HG02885 (cell line): ENCODE data around the gene WBP2.
A peak's percentile ranks its signal among the peaks of the same experiment; 100 is the strongest.

ENCODE experiments used
- ATAC-seq: cut with Tn5 transposase; IDR thresholded peaks from one replicate; pipeline ENCODE4 v1.9.1; 2021; ENCODE audit warnings: mild to moderate bottlenecking; ENCODE audit not compliant: unreplicated experiment, poor library complexity

The WBP2 gene

DNA sequence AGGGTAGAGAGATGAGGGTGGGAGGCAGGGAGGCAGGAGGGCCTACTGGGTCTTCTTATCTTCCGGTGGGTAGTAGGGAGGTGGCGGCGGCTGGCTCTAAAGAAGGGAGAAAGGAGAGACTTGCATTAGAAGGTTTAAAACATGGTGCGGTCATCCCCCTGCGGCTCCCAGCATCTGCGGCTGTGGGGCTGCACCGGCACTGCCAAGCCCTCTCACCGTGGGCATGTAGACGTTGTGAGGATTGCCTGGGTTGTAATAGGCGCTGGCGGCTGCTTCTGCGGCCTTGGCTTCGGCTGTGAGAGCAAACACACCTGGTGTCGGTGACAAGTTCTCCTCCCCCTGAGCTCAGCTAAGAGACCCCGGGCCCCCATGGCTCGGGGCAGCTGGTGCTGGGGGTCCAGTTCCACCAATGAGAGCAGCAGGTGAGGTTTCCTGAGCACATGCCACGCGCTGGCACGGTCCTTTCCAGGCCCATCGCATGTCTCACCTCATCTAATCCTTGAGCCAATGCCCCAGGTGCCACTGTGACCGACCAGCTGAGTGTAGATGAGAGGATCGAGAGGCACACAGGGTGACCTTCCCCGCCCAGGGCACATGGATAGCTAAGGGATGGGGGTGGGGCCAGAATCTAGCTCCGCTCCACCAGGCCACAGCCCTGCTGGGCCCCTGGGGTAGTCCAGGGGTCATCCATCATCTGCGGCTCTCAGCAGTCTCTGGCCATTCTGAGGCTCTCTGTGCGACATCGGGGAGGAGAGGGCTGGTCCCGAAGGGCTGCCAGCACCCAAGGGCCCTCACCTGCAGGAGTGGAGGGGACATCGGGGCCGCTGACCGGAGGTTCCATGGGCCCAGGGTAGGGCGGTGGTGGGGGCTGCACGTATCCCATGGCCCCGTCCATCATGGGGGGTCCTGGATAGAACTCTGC, 8.2 kb downstream of the WBP2 start:
- ATAC-seq = no peak

DNA sequence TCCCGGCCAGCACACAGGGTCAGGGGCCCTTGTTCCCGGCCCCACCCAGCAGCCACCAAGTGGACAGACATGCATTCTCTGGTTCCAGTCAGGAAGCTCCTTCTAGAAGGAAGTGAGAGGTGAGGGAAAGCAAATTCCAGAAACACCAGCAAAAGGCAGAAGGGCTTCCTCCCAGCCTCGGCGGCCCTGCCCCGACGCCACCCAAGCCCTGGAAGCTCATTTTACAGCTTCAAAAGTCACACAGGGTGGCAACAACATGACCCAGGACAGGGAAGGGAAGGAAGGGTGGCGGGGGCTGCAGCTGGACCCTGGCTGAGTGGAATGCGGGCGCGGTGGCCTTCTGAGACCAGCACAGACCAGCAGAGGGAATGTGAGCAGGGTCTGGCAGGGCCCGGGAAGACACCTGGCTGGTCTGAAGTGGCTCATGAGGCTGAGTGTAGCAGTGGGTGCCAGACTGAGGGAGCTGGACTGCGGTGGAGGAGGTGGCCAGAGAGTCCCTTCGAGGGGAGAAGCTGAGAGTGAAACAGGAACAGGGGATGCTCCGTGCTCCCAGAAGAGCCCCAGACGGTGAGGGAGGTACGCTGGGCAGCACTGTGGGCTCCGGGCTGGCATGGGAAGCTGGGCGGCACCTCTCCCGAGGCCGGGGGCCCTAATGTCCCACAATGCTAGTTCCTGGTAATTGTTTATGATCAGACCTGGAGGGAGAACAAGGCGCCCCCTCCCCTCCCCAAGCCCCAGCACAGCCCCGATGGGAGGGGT, 9.0 kb downstream of the WBP2 start:
- no peak for ATAC-seq

DNA sequence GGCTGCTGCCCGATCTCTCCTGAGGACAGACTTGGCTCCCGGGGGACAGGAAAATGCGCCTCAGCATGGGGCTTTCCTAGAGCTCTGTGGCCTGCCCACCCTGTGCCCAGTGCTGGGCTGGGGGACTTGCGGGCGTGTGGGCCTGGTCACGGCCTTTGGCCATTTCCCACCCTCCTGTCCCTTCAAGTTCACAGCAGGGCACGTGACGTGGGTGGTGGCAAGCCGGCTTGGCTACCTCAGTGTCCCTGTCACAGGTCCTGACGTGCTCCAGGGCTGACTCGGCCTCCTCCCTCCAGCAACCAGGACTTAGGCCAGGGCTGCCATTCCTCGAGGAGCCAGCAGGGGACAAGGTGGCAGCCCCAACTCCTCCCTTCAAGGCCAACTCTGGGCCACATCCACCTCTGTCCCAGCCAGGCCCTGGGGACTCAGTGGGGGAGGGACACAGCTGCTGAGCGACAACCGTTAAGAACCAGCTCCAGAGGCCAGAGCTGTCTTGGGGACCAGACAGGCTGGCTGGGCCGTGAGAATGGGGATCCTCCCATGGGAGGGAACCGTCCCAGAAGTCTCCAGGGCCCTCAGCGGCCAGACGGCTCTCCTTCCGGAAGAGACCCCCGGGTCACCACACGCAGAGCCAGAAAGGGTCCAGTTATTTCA, 9.9 kb downstream of the WBP2 start:
- peak; percentile 78 for ATAC-seq

DNA sequence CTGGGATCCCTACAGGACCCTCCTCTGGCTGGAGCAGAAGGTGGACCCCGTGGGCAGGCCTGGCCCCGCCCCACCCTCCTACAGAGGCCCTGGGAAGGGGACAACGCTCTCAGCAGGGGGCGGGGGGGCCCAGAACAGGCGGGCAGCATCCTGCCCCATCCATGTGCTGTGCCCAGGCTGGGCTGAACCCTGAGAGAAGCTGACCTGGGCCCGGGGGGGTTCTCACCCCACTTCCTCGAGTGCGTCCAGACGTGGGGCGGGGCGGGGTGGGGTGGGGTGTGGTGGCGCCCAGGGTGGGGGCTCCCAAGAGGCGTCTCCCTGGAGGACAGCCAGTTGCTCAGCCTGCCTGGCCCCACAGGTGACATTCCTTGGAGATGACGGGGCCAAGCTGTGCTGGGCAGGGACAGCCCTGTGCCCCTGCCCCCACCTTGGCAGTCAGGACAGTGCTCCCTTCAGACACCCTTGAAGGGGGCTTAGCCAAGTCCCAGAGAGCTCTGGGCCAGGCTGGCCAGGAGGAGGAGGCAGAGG, 10.5 kb downstream of the WBP2 start:
- ATAC-seq = no peak

DNA sequence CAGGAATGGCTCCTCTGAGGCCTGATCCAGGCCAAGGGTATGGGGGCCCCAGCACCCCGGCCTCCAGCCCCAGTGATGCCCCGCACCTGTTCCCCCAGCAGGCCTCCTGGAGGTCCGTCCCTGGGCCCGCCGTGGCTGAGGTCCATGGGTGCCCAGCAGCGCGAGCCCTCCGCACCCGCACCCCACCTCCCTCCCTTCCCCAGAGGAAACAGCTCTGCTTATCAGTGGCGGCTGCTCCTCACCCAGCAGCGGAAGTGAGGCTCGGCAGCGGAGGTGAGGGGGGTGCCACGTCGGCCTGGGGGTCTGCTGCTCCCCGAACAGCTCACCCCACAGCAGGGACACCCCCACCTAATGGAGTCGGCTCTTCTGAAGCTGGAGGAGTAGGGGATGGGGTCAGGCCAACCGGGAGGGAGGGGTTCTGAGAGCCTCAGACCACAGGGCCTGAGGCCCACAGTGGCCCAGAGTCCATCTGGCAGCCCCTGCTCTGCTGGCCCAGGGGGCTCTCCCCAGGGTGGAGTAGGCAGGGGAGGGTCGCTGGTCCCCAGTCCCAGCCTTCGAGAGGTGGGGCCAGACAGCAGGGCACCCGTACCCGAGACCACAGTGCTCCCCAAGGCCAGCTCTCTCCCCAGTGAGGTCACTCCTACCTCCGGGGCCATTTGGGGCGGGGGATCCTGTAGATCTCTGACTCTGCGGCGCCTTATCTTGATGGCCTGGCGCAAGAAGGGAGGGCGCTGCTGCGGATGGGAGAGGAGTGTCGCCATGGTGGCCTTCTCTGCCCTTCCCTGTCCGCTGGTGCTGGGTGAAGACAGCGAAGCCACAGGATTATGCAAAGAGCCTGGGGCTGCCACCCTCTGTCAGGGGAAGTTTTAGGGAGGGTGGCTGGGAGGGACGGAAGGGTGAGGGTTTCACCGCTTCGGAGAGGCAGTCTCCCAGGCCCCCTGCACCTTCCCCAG, 11.3 kb downstream of the WBP2 start, which contains the start of gene UNC13D:
Gene UNC13D (minus strand): TSS at position 828 of the 953 bp plus-strand sequence. CDS start 67 bp downstream, at position 761.
- no peak for ATAC-seq

DNA sequence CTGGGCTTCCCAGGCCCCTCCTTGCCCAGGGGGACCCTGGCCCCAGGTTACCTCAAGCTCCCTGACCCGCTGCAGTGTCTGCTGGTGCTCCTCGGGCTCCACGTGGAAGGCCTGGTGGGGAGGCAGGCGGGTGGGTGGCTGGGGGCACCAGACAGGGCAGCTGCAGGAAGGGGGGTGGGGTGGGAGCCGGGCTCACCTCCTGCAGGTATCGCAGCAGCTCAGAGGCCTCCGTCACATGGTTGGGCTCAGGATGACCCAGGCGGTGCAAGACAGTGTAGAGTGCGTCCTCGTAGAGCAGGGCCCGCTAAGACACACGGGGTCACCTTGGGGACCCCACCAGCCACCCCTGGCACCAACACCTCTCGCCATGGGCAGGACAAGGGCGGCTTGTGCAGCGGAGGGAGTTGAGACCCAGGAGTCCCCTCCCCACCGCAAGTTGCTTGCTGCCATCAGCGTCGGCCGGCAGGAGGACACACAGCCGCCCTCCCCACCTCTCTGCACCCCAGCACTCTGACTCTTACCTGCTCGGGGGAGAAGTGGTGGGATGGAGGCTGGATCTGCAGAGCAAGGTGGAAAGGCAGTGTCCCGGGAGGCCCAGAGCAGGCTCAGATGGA, 12.1 kb downstream of the WBP2 start:
- no peak for ATAC-seq

DNA sequence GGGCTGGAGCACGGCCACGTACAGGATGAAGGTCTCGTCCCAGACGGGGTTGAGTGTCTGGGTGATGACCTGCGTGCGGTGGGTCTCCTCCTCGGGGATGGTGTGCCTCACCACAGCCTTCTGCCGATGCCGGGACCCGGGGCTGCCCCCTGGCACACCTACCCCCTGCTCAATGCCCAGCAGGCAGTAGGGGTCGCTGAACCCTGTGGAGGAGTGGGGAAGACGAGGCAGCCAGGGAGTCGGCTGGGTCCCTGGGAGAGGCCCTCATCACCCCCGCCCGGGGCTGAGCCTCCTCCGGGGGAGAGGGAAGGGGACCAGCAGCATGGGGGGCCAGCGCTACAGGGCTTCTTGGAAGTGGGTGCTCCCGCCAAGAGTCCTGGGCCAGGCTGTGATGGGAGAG, 12.7 kb downstream of the WBP2 start:
- no peak for ATAC-seq

DNA sequence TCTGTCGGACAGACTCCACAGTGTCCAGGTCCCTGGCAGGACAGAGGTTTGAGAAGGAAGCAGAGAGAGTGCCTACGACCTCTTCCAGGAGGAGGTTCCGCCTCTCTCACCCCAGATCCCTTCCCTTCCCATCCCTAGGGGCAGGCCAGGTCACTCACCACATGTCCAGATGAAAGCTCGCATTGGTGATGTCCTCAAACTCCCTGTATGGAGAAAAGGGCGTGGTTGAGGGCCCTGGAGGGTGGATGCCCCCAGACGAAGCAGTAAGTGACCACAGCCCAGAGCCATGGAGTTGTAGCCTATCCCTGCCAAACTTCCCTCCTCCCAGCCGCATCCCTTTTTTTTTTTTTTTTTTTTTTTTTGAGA, 14.4 kb downstream of the WBP2 start:
- ATAC-seq = no peak

DNA sequence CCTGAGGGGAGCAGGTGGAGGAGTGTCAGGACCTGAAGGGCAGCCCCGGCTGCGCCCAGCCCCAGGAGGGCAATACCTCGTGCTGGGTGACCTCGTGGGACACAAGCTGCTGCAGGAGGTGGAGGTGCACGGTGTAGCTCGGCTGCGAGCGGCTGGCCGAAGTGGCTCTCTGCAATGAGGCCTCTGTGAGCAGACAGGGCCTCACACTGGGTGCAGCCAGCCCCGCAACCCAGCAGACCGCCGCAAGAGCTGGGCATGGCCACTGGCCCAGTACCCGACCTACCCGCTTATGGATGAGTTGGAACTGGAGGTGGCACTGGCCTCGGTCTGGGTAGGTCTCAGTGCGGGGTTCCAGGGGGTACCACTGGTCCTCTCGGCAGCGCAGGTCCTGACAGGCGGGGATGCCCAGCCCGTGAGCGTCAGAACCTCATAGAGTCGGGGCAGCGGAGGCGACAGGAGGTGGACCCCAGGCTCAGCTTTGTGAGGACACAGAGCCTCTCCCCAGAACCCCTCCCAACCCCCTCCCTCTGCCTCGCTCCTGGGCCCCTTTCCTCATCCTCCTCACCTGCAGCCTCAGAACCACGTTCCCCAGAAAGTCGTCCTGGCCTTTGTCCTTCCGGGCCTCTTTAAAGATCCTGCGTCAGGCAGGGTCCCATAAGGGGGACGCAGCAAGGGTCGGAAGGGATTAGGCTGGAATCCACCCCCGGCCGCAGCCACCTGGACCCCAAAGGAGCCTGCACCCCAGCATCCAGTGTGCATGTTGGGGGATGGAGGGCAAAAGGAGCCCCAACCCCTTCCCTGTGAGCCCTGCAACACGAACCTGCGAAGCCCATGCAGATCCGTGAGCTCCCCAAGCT, 15.0 kb downstream of the WBP2 start:
- ATAC-seq = no peak

DNA sequence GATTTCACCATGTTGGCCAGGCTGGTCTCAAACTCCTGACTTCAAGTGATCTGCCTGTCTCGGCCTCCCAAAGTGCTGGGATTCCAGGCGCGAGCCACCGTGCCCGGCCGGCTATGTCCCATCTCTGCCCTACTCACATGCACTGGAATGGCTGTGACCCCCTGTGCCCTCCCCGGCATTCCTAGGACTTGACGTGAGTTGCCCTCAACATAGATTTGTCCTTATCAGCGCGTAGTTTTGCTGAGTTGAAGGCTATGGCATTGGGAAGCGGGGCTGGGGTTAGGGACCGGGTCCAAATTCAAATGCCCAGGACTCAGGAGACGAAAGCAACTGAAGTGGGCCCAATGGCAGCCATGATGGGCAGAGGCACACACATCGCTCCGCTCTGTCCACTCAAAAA, 16.7 kb downstream of the WBP2 start:
- ATAC-seq = no peak

DNA sequence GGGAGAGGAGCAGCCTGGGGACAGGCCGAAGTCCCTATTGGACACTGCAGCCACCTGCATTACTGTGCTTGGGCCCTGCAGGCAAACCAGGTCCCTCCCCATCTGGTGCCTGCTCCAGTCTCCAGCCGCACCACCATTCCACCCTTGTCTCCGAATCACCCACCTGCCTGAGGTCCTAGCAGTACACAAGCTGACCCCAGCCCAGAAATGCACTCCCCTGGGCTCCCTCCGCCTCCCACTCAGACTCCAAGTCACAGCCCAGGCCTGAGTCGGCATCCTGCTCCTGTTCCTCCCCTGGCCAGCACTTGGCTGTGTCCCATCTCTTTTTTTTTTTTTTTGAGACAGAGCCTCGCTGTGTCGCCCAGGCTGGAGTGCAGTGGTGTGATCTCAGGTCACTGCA, 17.2 kb downstream of the WBP2 start:
- ATAC-seq = no peak

DNA sequence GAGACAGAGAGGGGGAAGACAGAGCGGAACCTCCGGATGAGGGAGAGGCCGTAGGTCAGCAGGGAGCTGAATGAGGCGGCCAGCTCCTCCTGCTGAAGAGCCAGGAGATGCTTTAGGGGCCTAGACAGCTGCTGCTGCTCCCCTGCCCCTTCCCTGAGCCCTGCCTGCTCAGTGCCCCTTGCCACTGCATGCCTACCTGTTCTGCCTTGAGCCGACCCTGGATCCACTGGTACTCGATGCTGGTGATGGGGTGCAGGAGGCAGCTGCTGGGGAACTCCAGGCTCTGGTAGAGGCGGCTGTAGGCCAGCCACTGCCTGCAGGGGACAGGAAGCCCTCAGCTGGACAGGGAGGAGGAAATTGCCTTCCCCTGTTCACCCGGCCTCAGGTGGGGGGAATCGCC, 18.5 kb downstream of the WBP2 start:
- ATAC-seq = no peak

DNA sequence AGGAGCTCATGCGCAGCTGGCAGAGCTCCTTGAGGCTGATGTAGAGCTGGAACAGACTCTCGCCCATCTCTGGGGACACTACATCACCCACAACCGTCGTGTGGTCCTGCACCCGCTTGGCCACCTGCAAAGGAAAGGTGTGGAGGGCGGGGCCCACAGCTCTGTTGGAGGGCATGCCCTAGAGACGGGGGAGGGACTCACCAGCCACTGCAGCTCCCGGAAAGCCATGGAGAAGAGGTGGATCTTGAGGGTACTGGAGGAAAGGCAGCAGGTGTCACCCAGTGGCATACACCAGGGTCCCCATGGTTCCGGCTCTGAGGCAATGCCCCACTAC, 19.5 kb downstream of the WBP2 start:
- no peak for ATAC-seq

DNA sequence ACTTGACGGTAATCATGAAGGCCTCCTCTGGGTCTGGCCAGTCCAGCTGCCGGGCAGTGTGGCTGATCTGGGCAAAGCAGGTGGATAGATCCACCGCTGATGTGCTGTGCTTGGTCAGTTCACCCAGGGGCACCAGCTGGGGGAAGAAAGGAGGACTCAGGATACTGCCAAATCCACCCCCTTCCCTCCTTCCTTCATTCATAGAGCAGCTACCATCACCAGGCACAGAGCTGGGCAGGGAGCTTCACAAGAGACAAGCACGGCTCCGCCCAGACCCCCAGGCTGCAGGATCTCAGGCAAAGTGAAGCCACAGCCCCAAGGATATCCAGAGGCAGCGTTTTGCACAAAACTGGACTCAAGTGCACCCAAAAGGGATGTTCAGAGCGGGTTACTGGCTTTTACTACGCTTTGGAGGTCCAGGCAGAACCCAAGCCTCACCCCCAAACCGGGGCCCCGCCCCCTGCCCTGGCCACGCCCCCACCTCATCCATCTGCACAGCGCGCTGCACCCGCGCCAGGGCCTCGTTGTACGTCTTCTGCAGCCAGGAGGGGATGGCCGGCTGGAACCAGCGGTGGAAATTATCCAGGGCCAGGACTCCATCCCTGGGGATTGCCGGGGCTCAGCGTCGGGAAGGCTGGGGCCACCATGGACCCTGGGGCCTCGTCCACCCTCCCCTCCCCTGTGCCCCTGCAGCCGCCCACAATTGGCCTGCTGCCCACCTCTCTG, 20.0 kb downstream of the WBP2 start:
- ATAC-seq = no peak

DNA sequence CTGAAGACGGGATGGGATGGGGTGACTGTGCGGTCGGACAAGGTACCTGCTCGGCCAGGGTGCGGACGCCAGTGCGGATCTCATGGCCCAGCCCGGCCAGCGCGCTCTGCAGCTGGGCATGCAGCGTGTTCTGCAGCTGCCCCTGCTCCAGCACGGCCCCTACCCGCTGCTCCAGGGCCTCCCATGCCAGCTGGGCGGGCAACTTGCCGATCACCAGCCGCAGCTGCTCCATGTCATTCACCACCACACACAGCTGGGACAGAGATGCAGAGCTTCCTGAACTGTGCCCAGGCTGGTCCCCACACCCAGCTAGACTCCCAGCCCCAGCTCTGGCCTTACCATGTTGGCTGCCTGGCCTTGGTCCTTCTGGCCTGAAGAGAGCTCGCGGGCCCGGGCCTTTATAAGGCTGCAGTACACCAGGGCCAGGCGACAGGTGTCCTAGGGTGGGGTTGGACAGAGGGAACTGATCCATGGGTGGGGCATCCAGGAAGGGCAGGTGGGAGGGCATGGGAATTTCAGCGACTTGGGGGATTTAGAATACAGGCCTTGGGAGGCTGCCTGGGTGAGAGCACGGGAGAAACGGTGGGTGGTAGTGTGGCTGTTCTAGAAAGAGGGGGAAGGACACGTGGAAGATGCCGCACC, 20.7 kb downstream of the WBP2 start:
- no peak for ATAC-seq

DNA sequence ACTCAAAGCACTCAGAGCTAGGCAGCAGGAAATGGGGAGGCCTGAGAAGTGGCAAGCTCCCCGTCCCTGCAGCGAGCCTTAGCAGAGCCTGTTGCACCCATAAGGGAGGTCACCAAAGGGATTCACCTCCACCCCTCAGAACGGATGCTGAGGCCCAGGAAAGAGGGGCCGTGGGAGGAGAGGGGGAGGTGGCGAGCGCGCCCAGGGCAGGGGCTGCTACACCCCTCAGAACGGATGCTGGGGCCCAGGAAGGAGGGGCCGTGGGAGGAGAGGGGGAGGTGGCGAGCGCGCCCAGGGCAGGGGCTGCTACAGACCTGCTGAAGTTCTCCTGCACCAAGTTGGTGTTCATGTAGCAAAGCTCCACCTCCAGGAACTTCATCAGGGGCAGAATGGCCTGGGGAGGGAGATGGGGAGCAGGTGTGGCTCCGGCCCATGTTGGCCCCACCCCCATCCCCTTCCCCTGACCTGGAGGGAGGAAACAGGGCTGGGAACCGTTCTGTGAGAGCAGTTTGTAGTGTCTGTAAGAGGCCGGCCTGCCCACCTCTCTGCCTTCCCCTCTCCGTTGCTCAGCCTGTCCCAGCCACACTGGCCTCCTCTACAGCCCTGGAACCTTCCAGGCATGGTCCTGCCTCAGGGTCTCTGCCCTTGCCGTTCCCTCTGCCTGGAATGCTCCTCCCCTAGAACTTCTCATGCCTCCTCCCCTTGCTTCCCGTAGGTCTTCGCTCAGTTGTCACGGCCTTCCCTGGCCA, 22.3 kb downstream of the WBP2 start:
- ATAC-seq = no peak

DNA sequence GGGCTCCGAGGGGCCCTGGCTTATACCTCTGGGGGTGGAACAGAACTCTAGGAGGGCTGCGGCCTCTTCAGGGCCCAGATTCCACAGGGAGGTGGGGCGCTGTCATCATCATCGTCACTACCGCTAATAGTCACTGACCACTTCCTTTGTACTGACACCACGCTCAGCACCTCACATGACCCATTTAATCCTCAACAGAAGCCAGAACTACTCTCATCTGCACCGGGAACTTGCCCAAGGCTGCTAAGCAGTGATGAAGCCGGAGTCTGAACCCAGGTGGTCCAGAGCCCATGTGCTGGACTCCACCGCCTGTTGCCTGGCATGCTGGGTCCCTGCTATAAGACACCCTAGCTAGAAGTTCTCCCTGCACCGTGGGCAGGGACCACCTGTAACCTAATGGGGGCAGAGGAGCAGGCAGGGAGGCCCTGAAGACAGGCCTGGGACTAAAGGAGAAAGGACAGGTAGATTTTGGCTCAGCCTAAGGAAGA, 22.9 kb downstream of the WBP2 start:
- no peak for ATAC-seq
